Measurements from ENCODE around the gene EFL1.

Gene EFL1

GRCh38 chr15:82168757-82169156 lies 93.8 kb downstream of the EFL1 start:
- no peak for TF ChIP-seq CTCF (conservative IDR thresholded peaks at IDR 0.05; ENCODE audit: low read depth, low read length)
- DNase-seq (ENCODE audit: low read depth), result no peak
- no peak overlapping the region for H3K4me3 ChIP-seq (ENCODE audit: low read depth, low read length)

DNA sequence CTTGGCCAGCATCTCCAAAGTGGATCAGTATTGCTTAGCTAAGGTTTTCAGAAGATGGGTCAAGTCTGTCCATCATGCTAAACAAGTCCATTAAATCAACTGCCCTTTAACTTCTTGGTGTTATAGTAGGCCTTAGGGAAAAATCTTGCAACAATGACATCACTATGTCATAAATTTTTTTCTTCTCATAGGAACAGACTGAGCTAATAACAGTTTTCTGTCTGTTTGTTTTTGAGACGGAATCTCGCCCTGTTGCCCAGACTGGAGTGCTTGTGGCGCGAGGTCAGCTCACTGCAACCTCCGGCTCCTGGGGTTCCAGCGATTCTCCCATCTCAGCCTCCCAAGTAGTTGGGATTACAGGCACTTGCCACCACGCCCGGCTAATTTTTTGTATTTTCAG lies 94.2 kb downstream of the EFL1 start:
- TF ChIP-seq CTCF (conservative IDR thresholded peaks at IDR 0.05; ENCODE audit: low read depth, low read length), result no peak
- no peak for DNase-seq (ENCODE audit: low read depth)

DNA sequence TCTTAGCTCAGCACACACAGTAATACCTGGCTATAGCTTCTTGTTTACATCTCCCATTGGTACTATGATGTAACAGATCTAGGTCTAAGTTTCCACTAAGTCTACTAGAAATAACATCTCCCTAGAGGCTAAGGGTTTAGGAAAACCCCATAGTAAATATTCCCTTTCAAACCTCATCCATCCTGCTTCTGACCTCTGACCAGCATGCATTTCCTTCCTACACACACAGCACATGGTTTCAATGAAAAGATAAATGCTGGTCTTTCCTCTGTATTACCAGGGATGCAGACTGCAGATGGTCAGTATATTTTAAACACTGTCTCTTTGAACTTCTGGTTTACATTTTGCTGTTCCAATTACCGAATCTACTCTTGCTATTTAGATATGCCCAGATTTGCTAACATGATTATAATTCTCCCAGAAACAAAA lies 96.6 kb downstream of the EFL1 start:
- DNase-seq (ENCODE audit: low read depth), result peak; percentile 63
- H3K4me3 ChIP-seq (ENCODE audit: low read depth, low read length), result no peak overlapping the region
- TF ChIP-seq CTCF (conservative IDR thresholded peaks at IDR 0.05; ENCODE audit: low read depth, low read length), result no peak

More for the DNA sequence above, 94.2 kb downstream of the EFL1 start:
- no peak overlapping the region for H3K4me3 ChIP-seq (ENCODE audit: low read depth, low read length)

GRCh38 chr15:82159922-82160321 lies 102.6 kb downstream of the EFL1 start:
- no peak overlapping the region for H3K4me3 ChIP-seq (ENCODE audit: low read depth, low read length)
- TF ChIP-seq CTCF (conservative IDR thresholded peaks at IDR 0.05; ENCODE audit: low read depth, low read length), result no peak
- peak; percentile 89 for DNase-seq (ENCODE audit: low read depth)

DNA sequence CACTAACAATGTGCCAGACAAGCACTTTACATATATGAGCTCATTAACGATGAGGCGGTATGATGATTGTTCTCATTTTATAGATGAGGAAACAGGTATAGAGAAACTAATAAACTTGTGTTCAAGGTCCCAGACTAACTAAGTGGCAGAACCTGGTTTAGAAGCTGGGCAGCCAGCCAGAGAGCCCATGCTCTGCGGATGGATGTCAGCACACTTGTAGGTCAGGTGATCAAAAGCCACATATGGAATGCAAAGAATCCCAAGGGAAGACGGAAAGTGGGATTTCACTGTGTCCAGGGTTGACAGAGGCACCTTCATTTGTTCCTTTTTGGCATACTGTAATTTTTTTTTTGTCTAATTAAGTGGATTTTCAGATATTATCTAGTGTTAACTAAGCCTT lies 103.7 kb downstream of the EFL1 start:
- no peak overlapping the region for H3K4me3 ChIP-seq (ENCODE audit: low read depth, low read length)
- no peak for TF ChIP-seq CTCF (conservative IDR thresholded peaks at IDR 0.05; ENCODE audit: low read depth, low read length)
- peak; percentile 36 for DNase-seq (ENCODE audit: low read depth)

- H3K4me3 ChIP-seq (ENCODE audit: low read depth, low read length), result no peak overlapping the region
- no peak for DNase-seq (ENCODE audit: low read depth)
- TF ChIP-seq CTCF (conservative IDR thresholded peaks at IDR 0.05; ENCODE audit: low read depth, low read length), result no peak
Measured at GRCh38 chr15:82150645-82151044, 111.9 kb downstream of the EFL1 start.

DNA sequence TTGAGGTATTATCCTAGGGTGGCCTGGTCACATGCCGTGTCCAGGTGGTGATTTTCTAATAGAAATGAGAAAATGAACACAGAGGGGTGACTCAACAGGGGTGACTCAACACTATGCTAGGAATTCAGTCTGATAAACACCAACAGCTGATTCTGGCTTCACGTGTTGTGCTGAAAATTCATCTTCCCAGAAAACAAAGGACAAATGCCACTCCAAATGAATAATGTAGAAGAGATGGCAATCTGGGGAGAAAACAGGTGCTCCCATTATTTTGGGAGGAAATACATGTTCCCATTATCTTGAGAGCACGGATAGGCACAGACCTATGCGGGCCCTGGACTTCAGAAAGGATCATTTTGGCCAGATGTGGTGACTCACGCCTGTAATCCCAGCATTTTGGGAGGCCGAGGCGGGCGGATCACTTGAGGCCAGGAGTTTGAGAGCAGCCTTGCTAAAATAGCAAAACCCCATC lies 115.5 kb downstream of the EFL1 start:
- H3K4me3 ChIP-seq (ENCODE audit: low read depth, low read length), result no peak overlapping the region
- TF ChIP-seq CTCF (conservative IDR thresholded peaks at IDR 0.05; ENCODE audit: low read depth, low read length), result no peak
- peak; percentile 86 for DNase-seq (ENCODE audit: low read depth)

Measured in choroid plexus epithelial cell (primary cell).